Measurements from ENCODE around the gene FGF12. TPM values are rescaled to one million over a fixed set of nuclear protein-coding genes. Genes with fewer than 3 reads are reported as not detected.

Gene FGF12
- total and polyA plus RNA-seq, 2 experiments from 2014 or later = 6.0 to 14.3 TPM

GRCh38 chr3:192261135-192261534 is 466.2 kb downstream of the FGF12 start:
- H4K20me1 ChIP-seq (replicated peaks; ENCODE audit: insufficient read depth) = no peaks in the 10 kb centered on the region
- no peaks in the 10 kb centered on the region for H3K36me3 ChIP-seq (ENCODE audit: insufficient read depth)
- H3K36me3 Mint-ChIP-seq (ENCODE audit: low read depth) = no peaks in the 10 kb centered on the region
- no peaks in the 10 kb centered on the region for H3K27me3 ChIP-seq (ENCODE audit: insufficient read depth)
- no peak overlapping the region for H3K4me2 ChIP-seq
- ATAC-seq (no peak; the same call in 2 of the 3 replicates), DNase-seq (ENCODE audit: low spot score) (no peak)
- TF ChIP-seq EZH2 (IDR thresholded peaks at IDR 0.05; ENCODE audit: low read depth, unreplicated experiment) = no peak
- no peak for TF ChIP-seq POLR2AphosphoS5 (IDR thresholded peaks at IDR 0.05; ENCODE audit: low read depth)
- no peak for TF ChIP-seq NANOG (IDR thresholded peaks at IDR 0.05; ENCODE audit: borderline replicate concordance)
- no peak for TF ChIP-seq CTCF (conservative IDR thresholded peaks at IDR 0.05; ENCODE audit: low read depth in 2 of 2)
- no peak for TF ChIP-seq REST (IDR thresholded peaks at IDR 0.05; ENCODE audit: unreplicated experiment)
- TF ChIP-seq JUNB (IDR thresholded peaks at IDR 0.05; ENCODE audit: unreplicated experiment) = no peak
- TF ChIP-seq EZH2phosphoT487 (IDR thresholded peaks at IDR 0.05; ENCODE audit: unreplicated experiment) = no peak
- no peak overlapping the region for H3K27ac ChIP-seq (ENCODE audit: low read depth)
- H3K9me3 Mint-ChIP-seq = no peaks in the 10 kb centered on the region
- H3K4me3 Mint-ChIP-seq = no peak overlapping the region
- no peak overlapping the region for H3K4me3 ChIP-seq
- peaks cover 21% of the 10 kb centered on the region; the same call in 2 of the 3 replicates for H3K4me1 Mint-ChIP-seq
- H3K9me2 ChIP-seq (ENCODE audit: insufficient read depth) = no peaks in the 10 kb centered on the region
- H2AFZ ChIP-seq = no peak overlapping the region
- peaks cover 4% of the 10 kb centered on the region for H3K27me3 Mint-ChIP-seq (ENCODE audit: insufficient read depth, low read depth, poor library complexity)
- H3F3A ChIP-seq (replicated peaks; ENCODE audit: low read depth) = no peaks in the 10 kb centered on the region
- H3K4me1 ChIP-seq (ENCODE audit: insufficient read depth) = no peaks in the 10 kb centered on the region
- H3K79me2 ChIP-seq (replicated peaks; ENCODE audit: insufficient read depth) = no peaks in the 10 kb centered on the region
- H3K27ac Mint-ChIP-seq = peak overlapping the region; percentile 59

GRCh38 chr3:192260116-192261010 is 467.0 kb downstream of the FGF12 start:
- peaks cover 4% of the 10 kb centered on the region for H3K27me3 Mint-ChIP-seq (ENCODE audit: insufficient read depth, low read depth, poor library complexity)
- no peaks in the 10 kb centered on the region for H3K36me3 Mint-ChIP-seq (ENCODE audit: low read depth)
- H3K4me3 ChIP-seq = no peak overlapping the region
- H3K27ac ChIP-seq (ENCODE audit: low read depth) = no peak overlapping the region
- DNase-seq (ENCODE audit: low spot score) = no peak
- peak overlapping the region; percentile 52; the same call in 1 of the 2 replicates for H3K27ac Mint-ChIP-seq
- no peak overlapping the region for H3K4me2 ChIP-seq
- H3K9me3 Mint-ChIP-seq = no peaks in the 10 kb centered on the region
- no peaks in the 10 kb centered on the region for H3K4me1 ChIP-seq (ENCODE audit: insufficient read depth)
- H2AFZ ChIP-seq = no peak overlapping the region
- H4K20me1 ChIP-seq (replicated peaks; ENCODE audit: insufficient read depth) = no peaks in the 10 kb centered on the region
- H3F3A ChIP-seq (replicated peaks; ENCODE audit: low read depth) = no peaks in the 10 kb centered on the region
- H3K27me3 ChIP-seq (ENCODE audit: insufficient read depth) = no peaks in the 10 kb centered on the region
- no peaks in the 10 kb centered on the region for H3K36me3 ChIP-seq (ENCODE audit: insufficient read depth)
- ATAC-seq = no peak
- H3K4me3 Mint-ChIP-seq = no peak overlapping the region
- H3K4me1 Mint-ChIP-seq = peaks cover 17% of the 10 kb centered on the region; the same call in 2 of the 3 replicates
- H3K79me2 ChIP-seq (replicated peaks; ENCODE audit: insufficient read depth) = no peaks in the 10 kb centered on the region
- no peaks in the 10 kb centered on the region for H3K9me2 ChIP-seq (ENCODE audit: insufficient read depth)
- TF ChIP-seq POLR2AphosphoS5 (IDR thresholded peaks at IDR 0.05; ENCODE audit: low read depth) (no peak), ZNF462 (CRISPR knock-in tag; IDR thresholded peaks at IDR 0.05) (no peak)
